Neuronal stem cell (in vitro differentiated cells): ENCODE results near the gene BTBD9.
A peak's percentile ranks its signal among the peaks of the same experiment; 100 is the strongest.

ENCODE experiments used
- DNase-seq: peaks from one replicate; pipeline ENCODE4 v3.0.0-alpha.2; 2013; ENCODE audit warnings: low spot score
- H2AFZ ChIP-seq: one replicate; pipeline ENCODE4 v1.6.1; 2013; ENCODE audit warnings: mild to moderate bottlenecking, low read length, inconsistent platforms
- H2AK5ac ChIP-seq: 2 replicates; pipeline ENCODE4 v1.6.1; 2013; ENCODE audit warnings: low read depth, mild to moderate bottlenecking, inconsistent platforms, low read length, moderate library complexity, mixed read lengths
- H2BK120ac ChIP-seq: 2 replicates; pipeline ENCODE4 v1.6.1; 2013; ENCODE audit warnings: low read depth, mild to moderate bottlenecking, inconsistent platforms, low read length, moderate library complexity, mixed read lengths
- H2BK12ac ChIP-seq: one replicate; pipeline ENCODE4 v1.6.1; 2013; ENCODE audit warnings: low read length, inconsistent platforms
- H2BK15ac ChIP-seq: 2 replicates; pipeline ENCODE4 v1.6.1; 2013; ENCODE audit warnings: mild to moderate bottlenecking, low read length, inconsistent platforms, mixed read lengths
- H2BK5ac ChIP-seq: one replicate; pipeline ENCODE4 v1.6.1; 2013; ENCODE audit warnings: inconsistent platforms, mild to moderate bottlenecking, low read length, moderate library complexity
- H3K14ac ChIP-seq: one replicate; pipeline ENCODE4 v1.6.1; 2013; ENCODE audit warnings: low read length, inconsistent platforms
- H3K18ac ChIP-seq: 2 replicates; pipeline ENCODE4 v1.6.1; 2013; ENCODE audit warnings: low read length, inconsistent platforms
- H3K23ac ChIP-seq: 2 replicates; pipeline ENCODE4 v1.6.1; 2013; ENCODE audit warnings: low read depth, mild to moderate bottlenecking, mixed read lengths, low read length, inconsistent platforms; ENCODE audit not compliant: poor library complexity
- H3K27ac ChIP-seq: replicated peaks from 3 replicates; pipeline ENCODE4 v1.5.1; 2013; ENCODE audit warnings: low read length, inconsistent platforms
- H3K27me3 ChIP-seq, 3 experiments: 2 replicates each; pipeline ENCODE4 v1.6.1; 2013; ENCODE audit warnings: low read length in 3 of 3, mild to moderate bottlenecking in 2 of 3, inconsistent platforms in 1 of 3, low read depth in 1 of 3, mixed read lengths in 1 of 3, moderate library complexity in 1 of 3; ENCODE audit not compliant: control insufficient read depth in 3 of 3, insufficient read depth in 3 of 3
- H3K36me3 ChIP-seq, 2 donors: replicated peaks in 1 of 2; 2 replicates each; pipeline ENCODE4 v1.6.1; 2013; ENCODE audit warnings: low read length in 2 of 2; ENCODE audit not compliant: control insufficient read depth in 2 of 2, insufficient read depth in 2 of 2
- H3K4ac ChIP-seq: 2 replicates; pipeline ENCODE4 v1.6.1; 2013; ENCODE audit warnings: inconsistent platforms, mild to moderate bottlenecking, low read length, moderate library complexity
- H3K4me1 ChIP-seq, 2 donors: 1 replicate in 1 of 2; 2 replicates in 1 of 2; pipeline ENCODE4 v1.6.1; 2013; ENCODE audit warnings: low read length in 2 of 2, low read depth in 1 of 2; ENCODE audit not compliant: control insufficient read depth in 2 of 2, insufficient read depth in 1 of 2
- H3K4me2 ChIP-seq: one replicate; pipeline ENCODE4 v1.6.1; 2013; ENCODE audit warnings: mild to moderate bottlenecking, low read length, inconsistent platforms; ENCODE audit not compliant: insufficient read depth, poor library complexity, severe bottlenecking
- H3K4me3 ChIP-seq, 2 donors: 2 replicates each; pipeline ENCODE4 v1.5.1; 2013; ENCODE audit warnings: low read length in 2 of 2, mild to moderate bottlenecking in 2 of 2, inconsistent platforms in 1 of 2, moderate library complexity in 1 of 2
- H3K79me1 ChIP-seq: one replicate; pipeline ENCODE4 v1.6.1; 2013; ENCODE audit warnings: low read depth, mild to moderate bottlenecking, inconsistent platforms, low read length, moderate library complexity
- H3K9ac ChIP-seq: one replicate; pipeline ENCODE4 v1.6.1; 2013; ENCODE audit warnings: mild to moderate bottlenecking, low read depth, low read length, inconsistent platforms; ENCODE audit not compliant: poor library complexity
- H3K9me3 ChIP-seq, 2 donors: replicated peaks in 1 of 2; 2 replicates each; pipeline versions ENCODE3 to v1.6.1; 2013; ENCODE audit warnings: low read length in 2 of 2, mild to moderate bottlenecking in 2 of 2, inconsistent platforms in 1 of 2, low read depth in 1 of 2, mixed read lengths in 1 of 2, moderate library complexity in 1 of 2; ENCODE audit not compliant: control insufficient read depth in 2 of 2, insufficient read depth in 1 of 2
- H4K8ac ChIP-seq: one replicate; pipeline ENCODE4 v1.6.1; 2013; ENCODE audit warnings: low read depth, mild to moderate bottlenecking, inconsistent platforms, low read length, moderate library complexity
- H4K91ac ChIP-seq: one replicate; pipeline ENCODE4 v1.6.1; 2013; ENCODE audit warnings: low read length, low read depth, mild to moderate bottlenecking, inconsistent platforms; ENCODE audit not compliant: poor library complexity
- WGBS, 2 donors: extraction: QIAGEN DNeasy Blood & Tissue Kit; methylation state at CpG; one replicate each; pipeline ENCODE4 v1.1.7; 2013; ENCODE audit warnings: missing lambda C conversion rate in 2 of 2, mixed read lengths in 1 of 2; ENCODE audit not compliant: insufficient read length in 2 of 2, insufficient replicate concordance in 1 of 2; ENCODE audit errors: extremely low coverage in 2 of 2; 5-methylcytosine and 5-hydroxymethylcytosine counted together

Gene BTBD9

DNA sequence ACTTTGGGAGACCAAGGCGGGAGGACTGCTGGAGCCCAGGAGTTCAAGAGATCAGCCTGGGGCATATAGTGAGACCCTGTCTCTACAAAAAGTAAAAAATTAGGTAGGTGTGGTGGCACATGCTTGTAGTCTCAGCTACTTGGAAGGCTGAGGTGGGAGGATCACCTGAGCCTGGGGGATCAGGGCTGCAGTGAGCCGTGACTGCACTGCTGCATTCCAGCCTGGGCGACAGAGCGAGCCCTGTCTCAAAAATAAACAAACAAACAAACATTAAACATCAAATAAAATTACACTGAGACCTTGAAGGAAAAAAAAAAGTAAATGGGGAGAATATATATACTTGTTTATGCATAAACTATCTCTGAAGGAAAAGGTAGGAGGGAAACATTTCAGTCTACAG, 432.4 kb downstream of the BTBD9 start:
- no peak overlapping the region for H4K91ac ChIP-seq
- H2AFZ ChIP-seq: no peak overlapping the region
- H3K18ac ChIP-seq: no peak overlapping the region
- H3K23ac ChIP-seq: no peak overlapping the region
- no peaks in the 10 kb centered on the region for H3K79me1 ChIP-seq
- no peaks in the 10 kb centered on the region for H3K9me3 ChIP-seq
- no CpG with 5 or more reads among the region's 4 CpGs for WGBS, 2 donors
- no peak overlapping the region for H3K27ac ChIP-seq
- no peak overlapping the region for H2BK15ac ChIP-seq
- no peak for DNase-seq
- no peak overlapping the region for H3K4ac ChIP-seq
- H4K8ac ChIP-seq: no peak overlapping the region
- H2AK5ac ChIP-seq: no peak overlapping the region
- no peak overlapping the region for H3K9ac ChIP-seq
- H3K4me3 ChIP-seq: no peak overlapping the region
- no peak overlapping the region for H2BK5ac ChIP-seq
- peaks cover 8 to 19% of the 10 kb centered on the region in 2 donors for H3K4me1 ChIP-seq
- H3K14ac ChIP-seq: no peak overlapping the region
- H3K27me3 ChIP-seq: no peaks in the 10 kb centered on the region
- no peaks in the 10 kb centered on the region for H3K36me3 ChIP-seq
- H2BK12ac ChIP-seq: no peak overlapping the region
- no peak overlapping the region for H2BK120ac ChIP-seq
- no peak overlapping the region for H3K4me2 ChIP-seq

GRCh38 chr6:38198219-38198618, 441.5 kb downstream of the BTBD9 start:
- Histone ChIP-seq H2BK5ac (no peak overlapping the region), H3K14ac (no peak overlapping the region), H2BK15ac (no peak overlapping the region), H3K18ac (peak overlapping the region; percentile 41), H4K91ac (no peak overlapping the region), H3K4me2 (no peak overlapping the region), H4K8ac (no peak overlapping the region), H2BK120ac (no peak overlapping the region), H2AK5ac (no peak overlapping the region), H3K79me1 (no peaks in the 10 kb centered on the region), H3K27ac (no peak overlapping the region), H3K4me3 (no peak overlapping the region), H3K9me3 (peaks cover 0 to 4% of the 10 kb centered on the region in 2 donors), H2BK12ac (no peak overlapping the region), H3K9ac (no peak overlapping the region), H3K36me3 (no peaks in the 10 kb centered on the region), H3K27me3 (peaks cover 0 to 2% (median 0%) of the 10 kb centered on the region in 3 experiments), H3K23ac (no peak overlapping the region), H2AFZ (no peak overlapping the region), H3K4ac (no peak overlapping the region), H3K4me1 (peaks cover 4 to 12% of the 10 kb centered on the region in 2 donors)
- no peak for DNase-seq
- no CpG with 5 or more reads among the region's 8 CpGs for WGBS, 2 donors

DNA sequence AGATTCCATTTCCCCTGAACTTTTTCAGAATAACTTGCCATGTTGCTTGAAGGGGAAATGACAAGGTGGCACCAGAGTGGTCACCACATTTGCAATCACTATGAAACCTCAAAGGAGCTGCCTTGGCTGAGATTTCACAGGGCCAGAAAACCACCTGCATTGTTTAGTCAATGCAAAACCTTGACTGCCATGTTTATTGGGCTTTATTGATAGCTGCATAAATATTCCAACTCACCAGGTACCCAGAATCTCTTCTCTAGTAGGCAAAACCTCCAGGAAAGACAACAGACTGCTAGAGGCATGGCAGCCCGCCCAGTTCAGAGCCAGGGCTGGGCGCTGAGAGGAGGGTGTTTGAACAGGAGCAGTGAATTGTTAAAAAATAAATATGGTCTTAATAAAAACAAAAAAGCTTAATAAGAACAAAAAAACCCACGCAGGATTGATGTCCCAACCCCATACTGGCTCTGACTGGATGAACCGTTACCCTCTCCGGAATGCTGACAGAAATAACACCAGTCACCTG, 444.6 kb downstream of the BTBD9 start:
- H3K4me3 ChIP-seq: no peak overlapping the region
- no peaks in the 10 kb centered on the region for H3K79me1 ChIP-seq
- no peak overlapping the region for H2BK5ac ChIP-seq
- H2AK5ac ChIP-seq: no peak overlapping the region
- peaks cover 16 to 30% of the 10 kb centered on the region in 2 donors for H3K4me1 ChIP-seq
- no peak overlapping the region for H4K8ac ChIP-seq
- H3K4ac ChIP-seq: no peak overlapping the region
- H3K18ac ChIP-seq: no peak overlapping the region
- no peak overlapping the region for H3K27ac ChIP-seq
- no peaks in the 10 kb centered on the region for H3K36me3 ChIP-seq
- H3K9ac ChIP-seq: no peak overlapping the region
- no peak overlapping the region for H2AFZ ChIP-seq
- no peak overlapping the region for H4K91ac ChIP-seq
- no peak for DNase-seq
- WGBS, 2 donors: no CpG with 5 or more reads among the region's 5 CpGs
- peaks cover 0 to 2% (median 0%) of the 10 kb centered on the region in 3 experiments for H3K27me3 ChIP-seq
- H2BK15ac ChIP-seq: no peak overlapping the region
- no peak overlapping the region for H3K14ac ChIP-seq
- no peaks in the 10 kb centered on the region for H3K9me3 ChIP-seq
- H2BK12ac ChIP-seq: no peak overlapping the region
- no peak overlapping the region for H3K23ac ChIP-seq
- no peak overlapping the region for H3K4me2 ChIP-seq
- no peak overlapping the region for H2BK120ac ChIP-seq

DNA sequence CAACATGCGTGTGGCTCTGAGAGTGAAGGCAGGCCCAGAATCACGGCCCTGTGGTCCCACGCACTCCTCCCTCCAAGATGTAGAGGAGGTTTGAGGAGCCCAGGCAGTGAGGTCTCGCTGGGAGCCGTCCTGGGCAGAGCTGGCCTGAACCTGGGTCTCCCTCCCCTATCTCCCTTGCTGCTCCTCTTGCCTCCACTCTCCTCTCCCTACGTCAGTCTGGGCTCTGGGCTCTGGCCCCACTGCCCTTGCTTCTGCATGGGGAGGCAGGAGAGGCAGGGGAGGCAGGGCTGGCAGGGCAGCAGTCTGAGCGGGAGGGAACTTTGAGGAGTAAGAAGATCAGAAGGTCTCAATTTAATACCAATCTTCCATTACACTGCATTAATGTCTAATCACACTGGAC, 445.1 kb downstream of the BTBD9 start:
- Histone ChIP-seq H3K27me3 (no peaks in the 10 kb centered on the region), H3K36me3 (no peaks in the 10 kb centered on the region), H3K18ac (peak overlapping the region; percentile 51), H3K4ac (no peak overlapping the region), H3K23ac (no peak overlapping the region), H2BK12ac (no peak overlapping the region), H2BK15ac (no peak overlapping the region), H3K9me3 (no peaks in the 10 kb centered on the region), H2BK120ac (no peak overlapping the region), H3K14ac (peak overlapping the region; percentile 27), H2BK5ac (no peak overlapping the region), H2AFZ (no peak overlapping the region), H3K4me3 (no peak overlapping the region), H3K4me2 (no peak overlapping the region), H3K79me1 (no peaks in the 10 kb centered on the region), H4K91ac (no peak overlapping the region), H3K9ac (no peak overlapping the region), H3K27ac (peak overlapping the region; percentile 17), H2AK5ac (no peak overlapping the region), H3K4me1 (peaks cover 16 to 30% of the 10 kb centered on the region in 2 donors), H4K8ac (no peak overlapping the region)
- WGBS, 2 donors: no CpG with 5 or more reads among the region's 7 CpGs
- no peak for DNase-seq
